Activated naive CD4-positive, alpha-beta T cell treated with anti-CD3 and anti-CD28 coated beads, Interleukin-2, amount 10 ng/mL, durations not matched to agents 7 days and 5 days (primary cell): Measurements from ENCODE around the gene AMZ1.

Experiments
- CTCF ChIA-PET: fragments of 350-600 bp; sonication (Branson Sonifier 250); formaldehyde crosslinking; loops from one replicate; lab custom pipeline; 2021; ENCODE audit warnings: antibody characterized with exemption; lab: Charles Lee
- DNase-seq: peaks from one replicate; pipeline ENCODE4 v3.0.0-alpha.2; 2020
- H3K27ac Mint-ChIP-seq: one replicate; pipeline ENCODE4 v1.8.0; 2021; ENCODE audit warnings: mild to moderate bottlenecking, moderate library complexity, mixed read lengths
- H3K27me3 Mint-ChIP-seq: one replicate; pipeline ENCODE4 v1.8.0; 2021; ENCODE audit warnings: mild to moderate bottlenecking, mixed read lengths
- H3K36me3 Mint-ChIP-seq: one replicate; pipeline ENCODE4 v1.8.0; 2021; ENCODE audit warnings: mixed read lengths
- H3K4me1 Mint-ChIP-seq: one replicate; pipeline ENCODE4 v1.8.0; 2021; ENCODE audit warnings: mixed read lengths
- H3K4me3 Mint-ChIP-seq: one replicate; pipeline ENCODE4 v1.8.0; 2021; ENCODE audit warnings: mild to moderate bottlenecking, moderate library complexity, mixed read lengths
- H3K9me3 Mint-ChIP-seq: one replicate; pipeline ENCODE4 v1.8.0; 2021; ENCODE audit warnings: mixed read lengths

Gene AMZ1

DNA sequence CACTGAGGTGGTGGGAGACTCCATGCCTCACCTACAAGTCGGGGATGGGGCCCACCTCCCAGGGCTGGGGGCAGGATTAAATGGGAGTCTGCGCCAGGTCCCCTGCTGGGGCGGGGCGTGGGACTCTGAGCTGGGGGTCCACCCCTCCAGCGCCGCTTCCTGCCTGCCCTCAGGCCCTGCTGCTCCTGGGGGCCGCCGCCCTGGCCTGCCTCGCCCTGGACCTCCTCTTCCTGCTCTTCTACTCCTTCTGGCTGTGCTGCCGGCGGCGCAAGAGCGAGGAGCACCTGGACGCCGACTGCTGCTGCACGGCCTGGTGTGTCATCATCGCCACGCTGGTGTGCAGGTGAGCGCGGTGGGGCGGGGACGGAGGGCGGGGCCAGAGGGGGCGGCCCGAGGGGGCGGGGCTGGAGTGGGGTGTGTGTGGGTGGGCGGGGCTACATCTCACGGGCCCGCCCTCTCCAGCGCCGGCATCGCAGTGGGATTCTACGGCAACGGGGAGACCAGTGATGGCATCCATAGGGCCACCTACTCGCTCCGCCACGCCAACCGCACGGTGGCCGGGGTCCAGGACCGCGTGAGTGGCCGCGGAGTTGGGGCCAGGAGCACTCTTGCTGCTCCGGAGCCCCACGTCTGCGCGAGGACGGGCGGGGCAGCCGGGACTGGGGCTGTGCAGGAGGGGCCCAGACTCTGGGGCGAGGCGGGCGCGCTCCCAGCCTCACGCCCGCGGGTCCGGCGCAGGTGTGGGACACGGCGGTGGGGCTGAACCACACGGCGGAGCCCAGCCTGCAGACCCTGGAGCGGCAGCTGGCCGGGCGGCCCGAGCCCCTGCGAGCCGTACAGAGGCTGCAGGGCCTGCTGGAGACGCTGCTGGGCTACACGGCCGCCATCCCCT is 41.1 kb upstream of the AMZ1 start:
- no peak overlapping the region for H3K4me3 Mint-ChIP-seq
- CTCF ChIA-PET: no interaction called here
- peak overlapping the region; percentile 52 for H3K27ac Mint-ChIP-seq
- H3K27me3 Mint-ChIP-seq: no peaks in the 10 kb centered on the region
- DNase-seq: no peak
- H3K9me3 Mint-ChIP-seq: no peaks in the 10 kb centered on the region
- no peaks in the 10 kb centered on the region for H3K36me3 Mint-ChIP-seq
- peaks cover 16% of the 10 kb centered on the region for H3K4me1 Mint-ChIP-seq

DNA sequence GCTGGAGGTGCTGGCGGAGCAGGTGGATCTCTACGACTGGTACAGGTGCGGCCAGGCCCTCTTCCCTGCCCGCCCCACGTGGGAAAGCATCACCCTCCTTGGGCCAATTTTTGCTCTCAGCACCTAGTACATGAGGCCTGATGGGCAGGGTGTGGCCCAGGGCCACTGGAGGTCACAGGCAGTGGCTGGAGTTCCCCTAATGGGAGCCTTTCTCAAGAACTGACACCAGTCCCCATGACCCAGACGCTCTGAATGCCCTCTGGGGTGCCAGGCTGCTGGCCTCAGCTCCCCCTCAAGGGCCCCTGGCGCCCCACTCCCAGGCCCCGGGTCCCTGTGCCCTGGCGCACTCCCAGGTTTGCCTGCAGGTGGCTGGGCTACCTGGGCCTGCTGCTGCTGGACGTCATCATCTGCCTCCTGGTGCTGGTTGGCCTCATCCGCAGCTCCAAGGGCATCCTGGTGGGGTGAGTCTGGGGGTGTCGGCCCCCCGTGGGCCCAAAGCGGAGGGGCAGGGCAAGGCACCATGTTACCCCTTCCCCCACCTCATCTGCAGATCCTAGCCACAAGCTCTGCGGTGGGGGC is 40.3 kb upstream of the AMZ1 start:
- no peak for DNase-seq
- Mint-ChIP-seq H3K4me3 (no peak overlapping the region), H3K27ac (no peak overlapping the region), H3K4me1 (peaks cover 16% of the 10 kb centered on the region), H3K36me3 (no peaks in the 10 kb centered on the region), H3K9me3 (no peaks in the 10 kb centered on the region), H3K27me3 (no peaks in the 10 kb centered on the region)
- CTCF ChIA-PET: no interaction called here

DNA sequence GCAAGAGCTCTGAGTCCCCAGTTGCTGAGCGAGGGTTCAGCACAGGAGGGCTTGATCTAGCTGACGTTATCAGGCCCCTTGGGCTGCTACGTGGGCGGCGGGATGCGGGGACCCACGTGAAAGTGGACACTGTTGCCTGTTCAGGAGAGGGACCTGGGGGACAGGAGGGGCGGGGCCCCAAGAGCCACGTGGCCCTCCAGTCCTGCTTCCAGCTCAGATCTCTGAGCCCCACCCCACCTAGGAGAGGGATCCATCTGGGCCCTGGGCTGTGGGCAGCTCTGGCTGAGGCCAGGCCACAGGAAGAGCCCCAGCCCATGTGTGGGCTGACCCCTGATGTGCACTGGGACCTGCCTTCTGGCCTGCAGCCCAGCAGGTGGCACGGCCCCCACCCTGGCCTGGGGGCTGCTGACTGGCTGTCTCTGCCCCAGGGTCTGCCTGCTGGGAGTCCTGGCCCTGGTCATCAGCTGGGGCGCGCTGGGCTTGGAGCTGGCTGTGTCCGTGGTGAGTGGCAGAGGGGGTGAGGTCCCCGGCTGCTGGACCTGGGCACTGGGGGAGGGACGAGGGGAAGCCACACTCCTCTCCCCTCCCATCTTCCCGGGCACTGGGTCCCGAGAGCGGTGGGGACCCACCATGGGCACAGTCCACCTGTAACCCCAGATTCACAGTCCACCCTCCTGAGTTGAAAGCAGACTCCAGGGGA is 38.7 kb upstream of the AMZ1 start:
- no peak for DNase-seq
- CTCF ChIA-PET: no interaction called here
- Mint-ChIP-seq H3K4me3 (no peak overlapping the region), H3K4me1 (peaks cover 15% of the 10 kb centered on the region), H3K27me3 (no peaks in the 10 kb centered on the region), H3K36me3 (no peaks in the 10 kb centered on the region), H3K27ac (no peak overlapping the region), H3K9me3 (no peaks in the 10 kb centered on the region)

DNA sequence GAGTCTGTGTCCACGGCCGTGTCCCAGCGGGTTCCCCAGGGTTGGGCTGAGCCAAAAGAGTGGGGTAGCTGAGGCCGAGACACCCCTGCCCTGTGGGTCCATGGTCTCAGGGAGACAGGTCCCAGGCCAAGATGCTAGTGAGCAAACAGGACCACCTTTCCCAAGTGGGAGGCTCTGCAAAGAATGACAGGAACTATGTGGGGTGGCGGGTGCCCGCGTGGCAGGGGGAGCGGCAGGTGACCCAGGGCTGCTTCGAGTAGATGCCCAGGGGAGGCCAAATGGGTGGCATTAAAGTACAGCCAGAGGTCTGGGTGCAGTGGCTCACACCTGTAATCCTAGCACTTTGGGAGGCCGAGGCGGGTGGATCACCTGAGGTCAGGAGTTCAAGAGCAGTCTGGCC is 38.0 kb upstream of the AMZ1 start:
- no peak overlapping the region for H3K4me3 Mint-ChIP-seq
- no peaks in the 10 kb centered on the region for H3K36me3 Mint-ChIP-seq
- H3K27me3 Mint-ChIP-seq: no peaks in the 10 kb centered on the region
- H3K9me3 Mint-ChIP-seq: no peaks in the 10 kb centered on the region
- no peak overlapping the region for H3K27ac Mint-ChIP-seq
- peaks cover 8% of the 10 kb centered on the region for H3K4me1 Mint-ChIP-seq
- no peak for DNase-seq
- CTCF ChIA-PET: interaction anchor here (1.2 kb wide), 1 partner anchor 60 kb away, joined by 4 read pairs; no protein-coding TSS in a partner anchor

DNA sequence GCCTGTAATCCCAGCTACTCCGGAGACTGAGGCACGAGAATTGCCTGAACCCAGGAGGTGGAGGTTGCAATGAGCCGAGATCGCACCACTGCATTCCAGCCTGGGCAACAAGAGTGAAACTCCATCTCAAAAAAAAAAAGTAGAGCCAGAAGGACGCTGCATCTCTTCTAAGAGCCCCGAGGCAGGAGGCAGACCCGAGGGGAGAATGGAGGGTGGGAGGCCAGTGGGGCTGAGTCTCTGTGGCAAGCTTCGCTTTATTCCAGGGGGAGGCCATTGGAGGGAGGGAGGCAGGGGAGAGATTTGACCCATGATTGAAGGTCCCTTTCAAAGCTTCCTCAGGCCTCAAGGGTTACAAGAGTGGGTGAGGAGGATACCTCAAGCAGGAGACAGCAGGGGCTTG is 37.6 kb upstream of the AMZ1 start:
- H3K9me3 Mint-ChIP-seq: no peaks in the 10 kb centered on the region
- H3K4me3 Mint-ChIP-seq: no peak overlapping the region

DNA sequence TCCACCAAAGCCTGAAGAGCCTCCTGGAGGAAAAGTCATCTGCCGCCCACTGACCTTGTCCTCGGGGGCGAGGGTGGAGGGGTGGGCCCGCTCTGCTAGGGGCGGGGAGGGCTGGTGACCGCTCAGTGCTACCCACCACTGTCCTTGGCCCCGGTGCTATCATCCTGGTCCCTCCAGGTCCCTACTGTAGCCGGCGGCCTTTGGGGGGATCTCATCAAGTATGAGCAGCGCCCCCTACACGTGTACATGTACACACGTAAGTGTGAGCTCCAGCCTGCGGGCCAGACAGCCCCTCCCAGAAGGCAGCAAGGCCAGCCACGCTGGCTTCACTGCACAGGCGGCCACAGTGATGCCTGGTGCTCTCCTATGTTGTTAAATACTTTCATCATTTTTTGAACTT is 36.7 kb upstream of the AMZ1 start:
- no peak for DNase-seq
- CTCF ChIA-PET: interaction anchor here (1.2 kb wide), 1 partner anchor 58 kb away, joined by 4 read pairs; no protein-coding TSS in a partner anchor
- Mint-ChIP-seq H3K27ac (no peak overlapping the region), H3K4me1 (no peaks in the 10 kb centered on the region), H3K9me3 (no peaks in the 10 kb centered on the region), H3K27me3 (no peaks in the 10 kb centered on the region), H3K4me3 (no peak overlapping the region), H3K36me3 (no peaks in the 10 kb centered on the region)

More for the DNA sequence above, 37.6 kb upstream of the AMZ1 start:
- H3K36me3 Mint-ChIP-seq: no peaks in the 10 kb centered on the region
- H3K27ac Mint-ChIP-seq: no peak overlapping the region
- DNase-seq: no peak
- H3K27me3 Mint-ChIP-seq: no peaks in the 10 kb centered on the region
- H3K4me1 Mint-ChIP-seq: peaks cover 4% of the 10 kb centered on the region
- CTCF ChIA-PET: interaction anchor here (1.2 kb wide), 1 partner anchor 59 kb away, joined by 4 read pairs; no protein-coding TSS in a partner anchor

DNA sequence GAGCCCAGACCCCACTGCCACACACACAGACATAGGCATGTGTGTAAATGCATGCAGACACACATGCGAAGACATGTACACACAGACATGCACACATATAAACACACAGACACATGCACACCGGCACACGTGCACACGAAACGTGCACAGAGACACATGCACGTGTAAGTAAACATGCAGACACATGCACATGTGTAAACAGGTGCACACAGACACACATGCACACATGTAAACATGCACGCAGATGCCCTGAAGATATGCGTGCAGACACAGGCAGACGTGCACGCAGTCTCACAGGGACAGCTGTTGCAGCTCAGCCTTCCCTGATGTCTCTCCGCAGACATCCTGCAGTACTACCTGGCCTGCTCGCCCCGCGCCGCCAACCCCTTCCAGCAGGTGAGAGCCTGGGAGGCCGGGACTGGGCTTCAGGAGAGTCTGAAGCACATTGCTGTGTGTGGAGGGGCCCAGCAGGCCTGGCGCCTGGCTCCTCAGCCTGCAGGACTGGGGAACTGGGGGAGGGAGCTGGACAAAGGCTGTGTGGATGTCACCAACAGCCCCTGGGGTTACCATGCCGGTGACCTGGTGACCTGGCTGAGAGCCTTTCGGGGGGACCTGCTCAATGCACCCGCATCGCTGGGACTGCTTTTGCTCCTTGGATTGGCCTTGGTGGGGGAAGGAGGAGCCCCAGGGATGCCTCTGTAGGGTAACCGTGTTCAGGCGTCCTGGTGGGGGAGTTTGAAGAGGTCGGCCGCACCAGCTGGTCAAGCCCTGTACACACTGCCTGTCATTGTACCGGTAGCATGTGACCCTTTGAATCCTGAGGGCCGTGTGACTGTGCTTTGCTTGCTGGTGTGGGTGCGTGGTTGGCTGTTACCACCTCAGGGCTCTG is 35.9 kb upstream of the AMZ1 start:
- no peaks in the 10 kb centered on the region for H3K27me3 Mint-ChIP-seq
- CTCF ChIA-PET: no interaction called here
- H3K4me3 Mint-ChIP-seq: no peak overlapping the region
- no peaks in the 10 kb centered on the region for H3K4me1 Mint-ChIP-seq
- H3K36me3 Mint-ChIP-seq: no peaks in the 10 kb centered on the region
- H3K27ac Mint-ChIP-seq: no peak overlapping the region
- DNase-seq: no peak
- H3K9me3 Mint-ChIP-seq: no peaks in the 10 kb centered on the region

DNA sequence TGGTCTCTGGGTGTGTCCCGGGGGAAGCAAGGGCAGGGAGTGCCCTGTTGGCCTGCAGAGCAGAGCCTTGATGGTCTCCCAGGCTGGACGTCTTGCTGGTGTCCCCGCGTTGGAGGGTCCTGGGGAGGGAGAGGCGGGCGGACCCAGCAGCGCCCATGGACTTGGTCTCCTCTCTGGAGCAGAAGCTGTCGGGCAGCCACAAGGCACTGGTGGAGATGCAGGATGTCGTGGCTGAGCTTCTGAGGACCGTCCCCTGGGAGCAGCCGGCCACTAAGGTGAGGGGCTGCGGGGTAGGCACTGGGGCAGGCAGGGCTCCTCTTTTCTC is 35.3 kb upstream of the AMZ1 start:
- no peaks in the 10 kb centered on the region for H3K27me3 Mint-ChIP-seq
- H3K9me3 Mint-ChIP-seq: no peaks in the 10 kb centered on the region
- no peak overlapping the region for H3K4me3 Mint-ChIP-seq
- CTCF ChIA-PET: interaction anchor here (1.0 kb wide), 1 partner anchor 201 kb away, joined by 4 read pairs; no protein-coding TSS in a partner anchor
- no peak for DNase-seq
- no peak overlapping the region for H3K27ac Mint-ChIP-seq
- no peaks in the 10 kb centered on the region for H3K4me1 Mint-ChIP-seq
- H3K36me3 Mint-ChIP-seq: no peaks in the 10 kb centered on the region

DNA sequence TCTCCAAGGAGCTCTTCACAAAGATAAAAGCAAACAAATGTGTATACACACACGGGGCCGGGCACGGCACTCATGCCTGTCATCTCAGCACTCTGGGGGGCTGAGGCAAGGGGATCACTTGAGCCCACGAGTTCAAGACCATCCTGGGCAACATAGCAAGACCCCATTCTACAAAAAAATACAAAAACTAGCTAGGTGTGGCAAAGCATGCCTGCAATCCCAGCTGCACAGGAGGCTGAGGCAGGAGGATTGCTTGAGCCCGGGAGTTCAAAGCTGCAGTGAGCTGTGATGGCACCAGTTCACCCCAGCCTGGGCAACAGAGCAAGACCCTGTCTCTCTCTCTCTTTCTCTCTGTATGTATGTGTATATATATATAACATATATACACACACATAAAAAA is 33.9 kb upstream of the AMZ1 start:
- no peak for DNase-seq
- no peak overlapping the region for H3K27ac Mint-ChIP-seq
- H3K4me3 Mint-ChIP-seq: no peak overlapping the region
- no peaks in the 10 kb centered on the region for H3K9me3 Mint-ChIP-seq
- CTCF ChIA-PET: interaction anchor here (0.8 to 1.7 kb wide), 3 partner anchors 17 to 45 kb away, joined by 3 to 6 read pairs (median 3); no protein-coding TSS in a partner anchor
- no peaks in the 10 kb centered on the region for H3K27me3 Mint-ChIP-seq
- H3K36me3 Mint-ChIP-seq: no peaks in the 10 kb centered on the region
- no peaks in the 10 kb centered on the region for H3K4me1 Mint-ChIP-seq

DNA sequence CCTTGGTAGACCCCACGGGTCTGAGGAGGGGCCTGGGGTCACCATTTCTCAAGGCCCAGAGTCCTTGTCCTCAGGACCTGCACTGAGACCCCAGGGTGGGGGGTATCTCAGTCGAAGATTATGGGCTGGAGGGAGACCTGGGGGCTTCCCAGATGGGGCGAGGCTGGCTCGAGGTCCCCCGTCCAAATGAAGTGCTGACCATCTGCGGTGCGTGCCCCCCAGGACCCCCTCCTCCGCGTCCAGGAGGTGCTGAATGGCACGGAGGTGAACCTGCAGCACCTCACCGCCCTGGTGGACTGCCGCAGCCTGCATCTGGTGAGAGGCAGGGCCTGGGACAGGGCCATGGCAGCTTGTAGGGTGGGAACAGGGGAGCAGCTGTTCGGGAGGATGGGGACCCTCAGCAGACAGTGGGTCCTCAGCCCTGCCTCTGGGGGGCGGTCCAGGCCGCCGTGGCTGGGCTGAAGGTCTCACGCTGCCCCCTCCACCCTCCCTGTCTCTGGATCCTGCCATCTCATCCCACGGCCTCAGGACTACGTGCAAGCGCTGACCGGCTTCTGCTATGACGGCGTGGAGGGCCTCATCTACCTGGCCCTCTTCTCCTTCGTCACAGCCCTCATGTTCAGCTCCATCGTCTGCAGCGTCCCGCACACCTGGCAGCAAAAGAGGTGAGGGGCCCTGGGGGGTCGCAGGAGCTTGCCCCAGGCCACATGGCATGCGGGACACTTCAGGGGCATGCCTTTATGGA is 32.0 kb upstream of the AMZ1 start:
- no peak overlapping the region for H3K27ac Mint-ChIP-seq
- DNase-seq: no peak
- CTCF ChIA-PET: interaction anchor here (2.6 kb wide), 1 partner anchor 54 kb away, joined by 7 read pairs; no protein-coding TSS in a partner anchor
- no peak overlapping the region for H3K4me3 Mint-ChIP-seq
- no peaks in the 10 kb centered on the region for H3K9me3 Mint-ChIP-seq
- H3K36me3 Mint-ChIP-seq: no peaks in the 10 kb centered on the region
- no peaks in the 10 kb centered on the region for H3K4me1 Mint-ChIP-seq
- H3K27me3 Mint-ChIP-seq: no peaks in the 10 kb centered on the region

DNA sequence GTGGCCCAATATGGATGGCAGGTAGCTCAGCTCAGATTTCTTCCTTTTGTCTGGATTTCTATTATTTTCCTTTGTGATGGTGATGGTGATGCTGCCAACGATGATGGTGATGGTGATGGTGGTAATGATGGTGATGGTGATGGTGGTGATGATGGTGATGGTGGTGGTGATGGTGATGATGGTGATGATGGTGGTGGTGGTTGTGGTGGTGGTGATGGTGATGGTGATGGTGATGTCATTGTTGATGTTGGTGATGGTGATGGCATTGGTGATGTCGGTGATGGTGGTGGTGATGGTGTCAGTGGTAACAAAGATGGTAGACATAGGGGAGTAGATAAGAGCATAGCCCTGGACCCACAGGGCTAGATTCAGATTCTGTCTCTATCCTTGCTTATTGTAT is 30.8 kb upstream of the AMZ1 start:
- H3K4me3 Mint-ChIP-seq: no peak overlapping the region
- H3K27me3 Mint-ChIP-seq: no peaks in the 10 kb centered on the region
- no peak overlapping the region for H3K27ac Mint-ChIP-seq
- no peaks in the 10 kb centered on the region for H3K36me3 Mint-ChIP-seq
- DNase-seq: no peak
- H3K9me3 Mint-ChIP-seq: no peaks in the 10 kb centered on the region
- H3K4me1 Mint-ChIP-seq: no peaks in the 10 kb centered on the region
- CTCF ChIA-PET: interaction anchor here (2.6 kb wide), 1 partner anchor 52 kb away, joined by 7 read pairs; no protein-coding TSS in a partner anchor

DNA sequence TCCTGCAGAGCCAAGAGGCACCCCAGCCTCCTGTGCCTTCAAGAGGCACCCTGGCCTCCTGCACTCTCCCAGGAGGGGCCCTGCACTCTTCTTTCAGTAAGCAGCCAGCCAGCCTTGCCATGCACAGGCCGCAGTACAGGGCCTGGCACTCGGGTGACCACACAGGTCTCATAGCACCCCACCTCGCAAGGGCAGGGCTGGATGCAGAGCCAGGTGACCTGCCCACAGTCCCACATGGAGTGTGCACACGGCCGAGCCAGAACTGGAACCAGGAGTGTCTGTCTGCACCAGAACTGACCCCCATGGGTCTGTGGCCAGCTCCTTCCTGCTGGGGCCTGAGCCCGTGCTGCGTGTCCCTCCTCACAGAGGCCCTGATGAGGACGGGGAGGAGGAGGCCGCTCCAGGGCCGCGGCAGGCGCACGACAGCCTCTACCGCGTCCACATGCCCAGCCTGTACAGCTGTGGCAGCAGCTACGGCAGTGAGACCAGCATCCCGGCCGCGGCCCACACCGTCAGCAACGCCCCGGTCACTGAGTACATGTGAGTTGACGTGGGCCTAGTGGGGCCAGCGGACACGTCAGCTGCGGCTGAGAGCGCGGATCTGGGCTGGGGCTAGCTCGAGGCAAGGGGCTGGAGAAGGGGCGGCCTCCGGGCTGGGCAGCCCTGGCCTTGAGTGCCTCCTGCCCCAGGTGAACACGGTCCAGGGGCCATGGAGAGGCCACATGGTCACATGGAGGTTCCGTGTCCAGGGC is 29.9 kb upstream of the AMZ1 start:
- Mint-ChIP-seq H3K27me3 (no peaks in the 10 kb centered on the region), H3K4me3 (no peak overlapping the region), H3K36me3 (no peaks in the 10 kb centered on the region), H3K9me3 (no peaks in the 10 kb centered on the region), H3K4me1 (no peaks in the 10 kb centered on the region), H3K27ac (no peak overlapping the region)
- DNase-seq: no peak
- CTCF ChIA-PET: interaction anchor here (1.2 to 2.6 kb wide), 2 partner anchors 13 to 52 kb away, joined by 3 to 7 read pairs; no protein-coding TSS in a partner anchor
